SH-SY5Y (cell line): ENCODE data around the gene SH3YL1.

Experiments
- GATA2 ChIP-seq: IDR thresholded peaks from 2 replicates; pipeline ENCODE4 v1.6.1; 2011; ENCODE audit warnings: mild to moderate bottlenecking, low read depth, low read length
- GATA3 ChIP-seq: IDR thresholded peaks from 2 replicates; pipeline ENCODE4 v1.6.1; 2011; ENCODE audit warnings: low read depth, mild to moderate bottlenecking, low read length, moderate library complexity

DNA sequence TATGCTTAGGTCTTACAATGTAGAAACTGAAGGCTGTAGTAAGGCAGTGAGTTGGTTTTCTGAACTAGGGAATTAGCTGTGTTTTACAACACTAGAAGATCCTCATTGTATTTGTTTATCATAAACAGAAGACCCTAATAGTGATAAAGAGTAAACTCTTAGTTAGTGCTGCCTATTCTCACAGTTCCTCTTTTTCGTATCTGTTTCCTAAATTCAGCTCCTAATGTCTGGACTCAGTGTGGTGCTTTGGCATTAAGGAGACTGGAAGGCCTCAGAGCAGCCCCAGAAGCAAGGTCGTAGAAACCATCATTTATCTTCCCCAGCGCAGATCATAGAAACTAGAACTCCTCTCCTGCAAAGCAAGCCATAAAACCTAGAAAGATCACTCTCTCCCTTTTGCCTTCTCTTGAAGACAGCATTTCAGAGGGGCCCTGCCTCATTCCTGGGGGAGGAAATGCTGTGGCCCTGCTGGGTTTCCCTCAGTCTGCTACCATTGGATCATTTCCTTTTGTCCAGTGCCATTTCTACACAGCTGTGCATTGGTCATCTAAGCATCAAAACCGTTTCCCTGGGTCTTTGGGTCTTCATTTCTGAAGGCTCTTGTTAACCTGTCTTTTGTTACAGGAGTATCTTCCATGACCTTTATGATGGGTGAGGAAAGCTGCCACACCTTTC lies 5.7 kb upstream of the SH3YL1 start:
- no peak for TF ChIP-seq GATA3
- no peak for TF ChIP-seq GATA2
